Common myeloid progenitor, CD34-positive (primary cell): ENCODE measurements around the gene BZW2.
A peak's percentile ranks its signal among the peaks of the same experiment; 100 is the strongest.

ENCODE experiments used
- CTCF ChIA-PET: fragments of 350-600 bp; sonication (Branson Sonifier 250); formaldehyde crosslinking; loops from one replicate; lab custom pipeline; 2021; ENCODE audit warnings: antibody characterized with exemption; lab: Charles Lee
- POLR2A ChIA-PET: fragments of 350-600 bp; sonication (Branson Sonifier 250); formaldehyde crosslinking; loops from one replicate; lab custom pipeline; 2021; ENCODE audit warnings: antibody characterized with exemption; lab: Charles Lee
- DNase-seq, 3 donors: peaks; one replicate each; pipeline versions ENCODE4 v3.0.0 to v3.0.0-alpha.2; 2013
- H3K27ac ChIP-seq, 2 experiments: 1 replicate in 1 of 2; 2 replicates in 1 of 2; pipeline ENCODE4 v1.7.0; 2013; ENCODE audit warnings: inconsistent platforms in 2 of 2, low read length in 2 of 2, mild to moderate bottlenecking in 2 of 2, low read depth in 1 of 2, moderate library complexity in 1 of 2; ENCODE audit not compliant: severe bottlenecking in 2 of 2, insufficient read depth in 1 of 2, poor library complexity in 1 of 2
- H3K27me3 ChIP-seq, 5 experiments: replicated peaks in 2 of 5; 1 replicate in 3 of 5; 2 replicates in 2 of 5; pipeline versions ENCODE4 v1.6.1 to v1.7.0; 2013; ENCODE audit warnings: low read length in 4 of 5, mild to moderate bottlenecking in 2 of 5, moderate library complexity in 2 of 5, inconsistent platforms in 1 of 5; ENCODE audit not compliant: insufficient read depth in 5 of 5, control insufficient read depth in 4 of 5
- H3K36me3 ChIP-seq, 4 experiments: 1 replicate in 2 of 4; 2 replicates in 2 of 4; pipeline versions ENCODE4 v1.6.1 to v1.7.0; 2013; ENCODE audit warnings: low read length in 3 of 4, control low read depth in 1 of 4, mild to moderate bottlenecking in 1 of 4; ENCODE audit not compliant: control insufficient read depth in 4 of 4, insufficient read depth in 4 of 4
- H3K4me1 ChIP-seq, 4 experiments: 1 replicate in 3 of 4; 2 replicates in 1 of 4; pipeline versions ENCODE4 v1.6.1 to v1.7.1; 2013; ENCODE audit warnings: low read length in 3 of 4, mild to moderate bottlenecking in 3 of 4, control low read depth in 1 of 4, inconsistent platforms in 1 of 4, moderate library complexity in 1 of 4; ENCODE audit not compliant: control insufficient read depth in 4 of 4, insufficient read depth in 4 of 4; ENCODE audit errors: control extremely low read depth in 1 of 4
- H3K4me3 ChIP-seq, 7 experiments: 1 replicate in 4 of 7; 2 replicates in 3 of 7; pipeline versions ENCODE4 v1.5.1 to v1.7.0; 2013; ENCODE audit warnings: mild to moderate bottlenecking in 7 of 7, low read length in 6 of 7, moderate library complexity in 6 of 7, inconsistent platforms in 2 of 7, low read depth in 2 of 7, control low read depth in 1 of 7; ENCODE audit not compliant: insufficient read depth in 4 of 7, control insufficient read depth in 1 of 7; ENCODE audit errors: extremely low read depth in 1 of 7
- H3K9me3 ChIP-seq, 5 experiments: 1 replicate in 4 of 5; 2 replicates in 1 of 5; pipeline versions ENCODE4 v1.6.1 to v1.7.1; 2013; ENCODE audit warnings: low read length in 4 of 5, mild to moderate bottlenecking in 2 of 5, inconsistent platforms in 1 of 5, low read depth in 1 of 5, moderate library complexity in 1 of 5; ENCODE audit not compliant: control insufficient read depth in 4 of 5, insufficient read depth in 2 of 5; ENCODE audit errors: control extremely low read depth in 1 of 5
- WGBS: methylation state at CpG from one replicate; pipeline ENCODE4 v1.1.5; 2013; ENCODE audit not compliant: insufficient coverage; 5-methylcytosine and 5-hydroxymethylcytosine counted together

BZW2 gene

GRCh38 chr7:16732828-16733227, 86.8 kb downstream of the BZW2 start:
- no peak for DNase-seq
- Histone ChIP-seq H3K27me3 (no peaks in the 10 kb centered on the region), H3K4me1 (peaks cover 0 to 4% (median 0%) of the 10 kb centered on the region in 4 experiments), H3K36me3 (peaks cover 0 to 2% (median 0%) of the 10 kb centered on the region in 4 experiments), H3K4me3 (no peak overlapping the region), H3K9me3 (no peaks in the 10 kb centered on the region), H3K27ac (no peak overlapping the region)
- ChIA-PET CTCF (no interaction called here), POLR2A (no interaction called here)
- 100% methylated on average over 1 of the region's 4 CpGs for WGBS

- ChIA-PET CTCF (no interaction called here), POLR2A (no interaction called here)
- Histone ChIP-seq H3K4me1 (peaks cover 0 to 4% (median 0%) of the 10 kb centered on the region in 4 experiments), H3K36me3 (no peaks in the 10 kb centered on the region), H3K4me3 (no peak overlapping the region), H3K9me3 (no peaks in the 10 kb centered on the region), H3K27ac (no peak overlapping the region), H3K27me3 (no peaks in the 10 kb centered on the region)
- WGBS = 88% methylated on average over 6 of the region's 7 CpGs
- no peak for DNase-seq
Observed at GRCh38 chr7:16734148-16734726, 88.3 kb downstream of the BZW2 start.

- peaks cover 0 to 4% (median 0%) of the 10 kb centered on the region in 4 experiments for H3K4me1 ChIP-seq
- no peak for DNase-seq
- ChIA-PET CTCF (no interaction called here), POLR2A (no interaction called here)
- no peak overlapping the region for H3K4me3 ChIP-seq
- 86% methylated on average over 2 of the region's 4 CpGs for WGBS
- H3K9me3 ChIP-seq = no peaks in the 10 kb centered on the region
- H3K27me3 ChIP-seq = no peaks in the 10 kb centered on the region
- H3K36me3 ChIP-seq = no peaks in the 10 kb centered on the region
- H3K27ac ChIP-seq = no peak overlapping the region
Observed at GRCh38 chr7:16735020-16735419, 89.0 kb downstream of the BZW2 start.

GRCh38 chr7:16738011-16738688, 92.2 kb downstream of the BZW2 start:
- Histone ChIP-seq H3K36me3 (no peaks in the 10 kb centered on the region), H3K4me3 (no peak overlapping the region), H3K4me1 (peaks cover 0 to 4% (median 0%) of the 10 kb centered on the region in 4 experiments), H3K27ac (no peak overlapping the region), H3K27me3 (no peaks in the 10 kb centered on the region), H3K9me3 (no peaks in the 10 kb centered on the region)
- ChIA-PET CTCF (interaction anchor here (0.5 to 1.6 kb wide), 2 partner anchors 9 to 847 kb away, joined by 3 to 4 read pairs; no protein-coding TSS in a partner anchor), POLR2A (no interaction called here)
- WGBS = 96% methylated on average over 3 of the region's 5 CpGs
- no peak for DNase-seq

GRCh38 chr7:16739863-16740622, 94.1 kb downstream of the BZW2 start:
- POLR2A ChIA-PET = no interaction called here
- Histone ChIP-seq H3K27ac (no peak overlapping the region), H3K4me1 (peaks cover 0 to 8% (median 8%) of the 10 kb centered on the region in 4 experiments), H3K27me3 (no peaks in the 10 kb centered on the region), H3K9me3 (no peaks in the 10 kb centered on the region), H3K36me3 (no peaks in the 10 kb centered on the region), H3K4me3 (no peak overlapping the region)
- CTCF ChIA-PET = interaction anchor here (1.2 kb wide), 1 partner anchor 73 kb away, joined by 3 read pairs; no protein-coding TSS in a partner anchor
- 88% methylated on average over 3 of the region's 6 CpGs for WGBS
- DNase-seq = peak in 1 of 3 donors; percentile 60

GRCh38 chr7:16740623-16740953, 94.6 kb downstream of the BZW2 start:
- H3K27ac ChIP-seq = no peak overlapping the region
- no peaks in the 10 kb centered on the region for H3K36me3 ChIP-seq
- no peaks in the 10 kb centered on the region for H3K27me3 ChIP-seq
- H3K4me1 ChIP-seq = peaks cover 3 to 13% (median 10%) of the 10 kb centered on the region in 4 experiments
- no peaks in the 10 kb centered on the region for H3K9me3 ChIP-seq
- ChIA-PET CTCF (no interaction called here), POLR2A (no interaction called here)
- 100% methylated on average over 1 of the region's 3 CpGs for WGBS
- H3K4me3 ChIP-seq = no peak overlapping the region
- no peak for DNase-seq

- no peaks in the 10 kb centered on the region for H3K27me3 ChIP-seq
- POLR2A ChIA-PET = no interaction called here
- no peaks in the 10 kb centered on the region for H3K9me3 ChIP-seq
- CTCF ChIA-PET = no interaction called here
- no peak for DNase-seq
- whole genome bisulfite sequencing = no CpG with 5 or more reads among the region's 1 CpG
- no peak overlapping the region for H3K4me3 ChIP-seq
- no peaks in the 10 kb centered on the region for H3K36me3 ChIP-seq
- peaks cover 3 to 16% (median 10%) of the 10 kb centered on the region in 4 experiments for H3K4me1 ChIP-seq
- no peak overlapping the region for H3K27ac ChIP-seq
Observed at GRCh38 chr7:16740996-16741395, 95.0 kb downstream of the BZW2 start.
